T-helper 1 cell (primary cell): ENCODE measurements around the gene MCTP2.

Source experiments
- DNase-seq, 5 donors: peaks; one replicate each; pipeline ENCODE4 v3.0.0-alpha.2; 2012 to 2020

MCTP2 gene

DNA sequence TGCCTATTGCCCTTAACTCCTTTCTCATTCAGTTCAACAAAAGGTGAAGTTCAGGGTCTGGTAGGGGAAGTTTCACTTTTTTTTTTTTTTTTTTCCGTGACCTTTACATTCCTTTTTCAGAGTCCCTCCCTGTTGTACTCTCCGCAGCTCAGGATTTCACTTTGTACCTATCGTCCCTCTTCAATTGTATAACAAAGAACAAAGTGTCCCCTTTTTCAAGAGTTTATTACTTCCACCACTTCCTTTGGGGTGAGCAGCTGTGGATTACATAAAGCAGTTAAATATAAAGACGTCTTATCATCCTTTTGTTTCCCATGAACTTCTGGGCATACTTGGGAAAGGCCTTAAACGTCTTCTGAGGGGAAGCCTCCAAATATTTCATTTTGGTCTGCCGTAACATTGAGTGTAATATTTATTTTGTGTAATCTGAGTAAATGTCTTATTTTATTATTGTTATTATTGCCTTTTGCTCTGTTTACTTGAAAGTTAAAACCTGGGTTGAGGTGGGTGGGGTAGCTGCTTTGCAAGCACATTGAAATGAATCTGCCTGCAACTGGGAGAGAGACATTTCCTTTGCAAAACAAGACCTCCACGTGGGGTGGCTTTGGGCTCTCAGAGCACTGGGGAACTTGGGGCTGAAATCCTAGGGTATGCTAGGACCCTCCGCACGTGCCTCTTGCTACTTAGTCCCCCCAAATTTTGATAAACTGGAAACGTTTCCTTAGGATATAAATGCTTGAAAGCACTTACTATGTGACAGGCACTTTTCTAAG lies 169.4 kb downstream of the MCTP2 start:
- DNase-seq, result no peak

GRCh38 chr15:94403331-94403730 lies 172.0 kb downstream of the MCTP2 start:
- DNase-seq, result no peak

- no peak for DNase-seq
Measured at GRCh38 chr15:94404733-94405283, 173.4 kb downstream of the MCTP2 start.

DNA sequence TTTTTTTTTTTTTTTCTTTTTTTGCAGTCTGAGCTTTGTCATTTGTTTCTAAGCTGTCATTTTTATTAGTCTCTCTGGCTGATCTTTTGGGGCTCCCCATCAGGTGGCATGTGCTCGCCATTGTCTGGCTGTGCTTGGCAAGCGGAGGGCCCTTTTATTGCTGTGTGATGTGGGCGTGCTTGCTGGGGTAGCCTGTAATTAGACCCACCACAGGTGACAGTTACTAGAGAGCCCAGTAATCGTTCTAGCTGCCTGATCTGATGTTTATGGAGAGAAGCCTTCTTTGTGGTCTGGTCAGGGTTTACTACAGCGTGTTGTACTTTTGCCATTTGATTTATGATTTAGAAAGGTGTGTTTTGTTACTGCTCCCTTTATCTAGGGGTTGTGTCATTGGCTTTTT lies 179.9 kb downstream of the MCTP2 start:
- DNase-seq, result no peak

DNA sequence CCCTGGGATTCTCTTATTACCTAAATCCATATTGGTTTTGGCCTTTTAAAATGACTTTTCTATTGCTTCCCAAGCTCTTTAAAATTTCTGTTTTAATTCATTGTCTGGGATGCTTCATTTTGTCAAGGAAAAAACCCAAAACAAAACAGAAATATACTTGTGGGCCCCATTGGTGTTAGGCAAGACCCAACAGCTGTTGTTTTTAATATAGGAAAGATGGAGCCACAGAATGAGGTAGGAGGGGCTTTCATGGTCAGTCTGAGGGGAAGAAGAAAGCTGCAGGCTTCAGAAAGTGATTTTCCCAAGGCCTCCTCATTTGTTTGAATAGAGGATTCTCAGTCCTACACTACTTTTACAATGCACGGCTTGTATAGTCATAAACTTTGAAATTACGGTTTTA lies 180.5 kb downstream of the MCTP2 start:
- DNase-seq, result no peak

DNA sequence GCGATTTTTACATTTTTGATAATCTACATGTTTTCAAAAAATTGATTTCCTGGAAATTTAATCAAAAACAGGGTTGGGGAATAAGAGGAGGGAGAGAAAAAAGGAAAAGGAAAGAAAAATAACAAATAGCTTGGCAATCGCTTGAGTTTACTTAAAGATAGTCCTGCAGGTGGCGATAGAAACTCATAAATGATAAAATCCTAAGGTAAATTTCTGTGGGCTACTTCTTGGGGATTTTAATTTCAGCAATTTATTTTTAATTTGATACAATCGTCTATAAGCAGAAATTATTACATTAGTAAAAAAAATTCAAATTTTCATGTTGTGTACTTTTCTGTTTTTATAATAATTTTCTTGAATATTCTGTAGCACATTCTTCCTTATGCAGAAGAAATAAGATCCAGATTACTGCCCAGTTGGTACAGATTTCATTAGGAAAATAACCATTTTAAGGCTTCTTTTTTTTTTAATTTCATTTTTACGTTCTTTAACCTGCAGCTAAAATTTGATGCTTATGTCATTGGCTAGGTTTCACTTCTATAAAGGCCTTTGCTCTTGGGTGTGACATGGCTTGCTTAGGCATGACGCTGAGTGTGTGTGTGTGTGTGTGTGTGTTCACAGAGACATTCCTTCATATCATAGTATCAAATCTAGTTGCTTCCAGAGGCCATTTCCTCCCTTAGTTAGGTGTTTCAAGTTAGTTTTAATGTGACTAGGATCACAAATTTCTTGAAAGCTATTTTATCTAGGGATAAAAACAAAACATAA lies 181.8 kb downstream of the MCTP2 start:
- DNase-seq, result no peak

DNA sequence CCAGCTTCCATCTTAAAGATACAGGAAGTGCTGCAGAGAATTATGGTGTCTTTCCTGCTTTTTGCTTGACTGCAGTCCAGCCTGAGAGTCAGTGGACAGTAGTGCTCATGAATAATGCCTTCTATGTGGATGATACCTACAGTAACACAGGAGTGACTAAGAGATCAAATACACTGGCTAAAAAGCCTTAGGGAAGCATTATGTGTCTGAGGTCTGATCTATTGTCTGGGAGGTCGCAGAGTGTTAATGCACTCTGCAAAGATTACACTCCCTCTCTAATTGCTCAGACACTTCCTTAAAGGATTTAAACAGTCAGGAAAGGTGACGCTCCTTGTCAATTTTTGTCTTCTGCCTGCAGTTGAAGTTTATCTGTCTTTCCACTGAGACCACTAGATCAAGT lies 183.6 kb downstream of the MCTP2 start:
- no peak for DNase-seq

- no peak for DNase-seq
Measured at GRCh38 chr15:94416267-94416666, 184.9 kb downstream of the MCTP2 start.

DNA sequence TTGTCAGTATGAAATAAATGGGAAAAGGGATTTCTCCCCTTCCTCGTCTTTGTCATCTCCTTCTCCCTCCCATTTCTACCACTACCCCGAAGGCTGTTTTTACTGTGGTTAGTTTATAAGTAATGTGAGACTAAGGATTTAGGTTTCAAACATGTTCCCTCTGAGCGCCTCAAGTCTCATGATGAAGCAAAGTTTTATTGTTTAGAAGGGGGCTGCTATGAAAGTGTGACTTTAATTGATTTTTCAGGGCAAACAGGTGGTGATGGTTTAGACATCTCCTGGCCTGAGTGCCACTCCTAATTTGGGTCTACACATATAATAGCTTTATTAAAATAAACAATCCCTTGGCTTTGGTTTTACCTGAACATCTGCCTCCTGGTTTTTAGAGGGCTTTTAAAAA lies 185.5 kb downstream of the MCTP2 start:
- DNase-seq, result no peak

DNA sequence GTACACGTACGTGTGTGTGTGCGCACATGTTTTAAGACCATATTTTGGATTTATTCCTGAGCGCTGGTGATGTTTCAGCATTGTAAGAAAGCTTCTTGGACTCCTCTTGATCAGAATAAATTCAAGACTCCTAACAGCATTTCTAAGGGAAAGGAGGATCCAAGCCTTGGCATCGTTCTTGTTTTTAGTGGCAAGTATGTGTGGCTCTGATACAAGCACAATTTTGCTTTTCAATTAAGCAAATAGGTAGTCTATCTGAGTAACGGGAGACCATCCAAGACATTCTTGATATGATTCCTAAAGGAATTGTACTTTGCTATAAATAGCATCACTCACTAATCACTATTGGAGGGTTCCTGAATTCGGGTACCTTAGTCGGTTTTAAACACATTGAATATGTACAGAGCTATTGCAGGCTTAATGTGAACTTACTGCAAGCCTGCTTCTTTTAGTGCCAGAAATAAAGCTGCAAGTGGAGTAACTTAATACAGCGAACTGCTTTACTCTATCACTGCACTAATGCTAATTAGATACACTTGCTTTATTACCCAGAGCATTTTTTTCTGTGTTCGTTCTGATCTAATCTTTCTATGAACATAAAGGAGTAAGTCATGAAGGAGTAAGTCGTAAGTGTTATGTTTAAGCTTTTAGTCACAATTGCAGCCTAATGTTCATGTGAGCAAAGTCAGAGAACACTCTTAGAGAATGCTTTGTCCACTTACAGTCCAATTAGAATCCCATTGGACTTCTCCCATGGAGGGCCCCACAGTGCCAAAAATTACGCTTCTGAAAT lies 186.3 kb downstream of the MCTP2 start:
- DNase-seq, result no peak

DNA sequence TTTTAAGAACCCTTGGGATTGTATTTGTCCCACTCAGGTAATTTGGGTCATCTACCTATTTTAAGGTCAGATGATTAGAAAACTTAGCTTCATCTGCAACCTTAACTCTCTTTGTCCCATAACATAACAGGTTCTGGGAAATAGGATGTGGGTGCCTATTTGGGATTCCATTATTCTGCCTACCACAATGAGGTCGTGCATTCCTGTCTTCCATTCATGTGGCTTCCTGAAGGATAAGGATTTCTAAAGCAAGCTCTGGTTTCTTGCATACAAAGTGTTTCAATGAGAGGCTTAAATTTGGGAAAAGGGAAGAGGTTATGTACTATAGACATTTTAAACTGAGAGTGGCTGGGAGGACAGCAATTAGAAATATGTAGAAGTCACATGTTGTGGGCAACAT lies 190.3 kb downstream of the MCTP2 start:
- no peak for DNase-seq

DNA sequence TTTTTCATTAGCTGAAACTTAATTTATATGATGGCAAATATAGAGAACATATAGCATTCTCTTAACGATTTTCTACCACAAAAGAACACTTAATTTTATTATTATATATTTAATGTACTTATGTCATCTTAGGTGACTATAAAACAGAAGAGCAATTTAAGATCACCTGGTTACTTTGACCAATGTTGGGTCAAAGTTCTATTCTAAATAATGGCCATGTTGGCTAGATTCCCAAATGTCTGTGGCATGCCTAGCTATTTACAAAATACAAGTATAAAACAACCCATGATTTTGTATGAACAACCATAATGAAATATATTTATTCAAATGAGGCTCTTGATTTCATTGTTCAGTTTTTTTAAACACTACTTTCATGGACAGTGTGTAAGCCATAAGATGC lies 200.9 kb downstream of the MCTP2 start:
- no peak for DNase-seq

DNA sequence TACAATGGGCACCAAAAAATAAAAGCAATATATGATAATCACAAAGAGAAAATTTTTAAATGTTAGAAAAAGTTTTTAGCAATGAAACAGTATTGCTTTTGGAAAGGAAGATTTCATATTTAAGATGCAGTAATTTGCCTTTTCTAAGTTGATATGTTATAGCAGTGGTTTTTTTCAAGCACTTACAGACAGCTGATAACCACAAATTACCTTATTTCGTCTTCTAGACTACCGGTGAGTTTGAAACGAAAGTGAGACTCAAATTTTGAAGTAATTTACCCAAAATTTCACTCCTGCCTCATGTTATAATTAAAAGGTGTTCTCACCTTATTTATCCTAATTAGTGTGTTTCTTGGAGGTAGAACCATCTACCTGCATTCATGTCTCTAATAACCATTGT lies 207.8 kb downstream of the MCTP2 start:
- DNase-seq, result no peak

DNA sequence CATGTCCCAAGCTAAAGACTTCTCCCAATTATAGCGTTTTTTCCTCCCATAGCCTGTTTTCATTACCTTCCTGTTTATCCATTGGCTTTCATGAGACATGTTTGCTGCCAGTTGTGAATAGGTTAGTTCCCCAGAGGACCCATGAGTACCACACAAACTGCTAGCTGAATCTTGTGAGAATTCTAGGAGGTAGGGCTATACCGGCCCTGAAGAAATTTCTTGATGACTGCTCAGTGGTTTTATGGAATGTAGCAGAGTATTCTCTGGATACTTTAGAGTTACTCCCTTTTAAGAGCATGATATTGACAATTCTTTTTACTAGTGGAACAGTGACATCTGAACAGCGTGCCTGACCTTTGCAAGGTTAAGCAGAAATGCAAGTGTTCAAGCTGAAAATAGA lies 210.4 kb downstream of the MCTP2 start:
- DNase-seq, result no peak

DNA sequence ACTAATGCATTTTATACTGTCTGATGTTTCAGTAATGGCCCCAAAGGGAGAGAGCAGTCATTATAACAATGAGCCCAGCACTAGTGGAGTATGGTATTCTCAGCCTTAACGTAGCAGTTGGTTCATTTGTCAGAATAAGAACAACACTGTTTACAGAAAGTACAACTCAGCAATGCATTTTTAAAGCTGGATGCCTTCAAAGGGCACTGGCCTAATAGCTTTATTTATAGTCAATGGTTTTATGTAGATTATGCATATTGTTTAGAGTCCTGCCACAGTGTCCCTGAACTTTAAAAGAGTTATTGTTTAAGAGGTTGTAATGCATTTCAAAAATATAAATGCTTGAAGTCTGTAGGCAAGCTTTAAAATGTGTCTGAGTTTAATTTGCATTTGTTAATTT lies 211.1 kb downstream of the MCTP2 start:
- no peak for DNase-seq

DNA sequence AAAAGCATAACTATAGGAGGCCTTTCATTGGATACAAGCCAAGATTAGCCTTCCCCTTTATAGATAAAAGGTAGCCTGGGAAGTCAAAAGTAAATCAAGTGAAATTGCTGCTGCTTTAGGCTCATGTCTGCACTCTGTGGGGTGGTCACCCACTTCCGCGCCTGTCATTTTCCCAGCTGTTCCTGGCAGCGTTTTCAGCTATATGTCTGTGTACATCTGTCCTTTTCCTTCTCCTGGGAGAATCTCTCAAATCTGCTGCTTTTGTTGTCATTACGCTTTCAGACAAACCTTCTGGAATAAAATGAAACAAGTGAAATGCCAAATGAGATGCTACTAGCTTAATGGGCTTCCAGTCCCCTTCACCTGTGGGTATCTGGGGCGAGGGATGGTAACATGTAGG lies 211.8 kb downstream of the MCTP2 start:
- DNase-seq, result no peak

DNA sequence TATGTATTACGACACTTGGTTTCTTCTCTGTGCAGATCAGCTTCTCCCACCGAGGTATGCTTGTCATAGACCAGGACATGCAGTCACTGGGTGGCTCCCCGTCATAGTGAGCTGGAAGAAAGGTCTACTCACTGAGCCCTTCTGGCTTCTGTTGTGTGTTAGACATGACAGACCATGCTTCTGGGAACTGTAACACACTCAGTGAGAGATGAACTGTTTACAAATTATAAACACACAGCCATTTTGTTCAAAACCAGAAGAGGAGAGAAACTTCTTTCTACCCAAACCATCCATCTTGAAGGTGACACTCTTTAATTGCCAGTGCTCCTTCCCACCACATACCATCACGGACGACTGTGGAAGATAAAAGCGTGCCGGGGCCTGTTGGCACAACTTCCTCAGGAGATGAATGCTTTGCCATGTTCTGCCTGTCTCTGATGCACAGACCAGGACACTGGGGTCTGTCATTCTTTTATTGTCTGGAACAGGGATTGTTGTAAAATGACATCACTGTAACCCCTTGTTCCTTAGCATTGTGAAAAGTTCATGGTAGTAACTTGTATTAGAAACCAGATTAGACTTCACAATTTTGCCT lies 214.3 kb downstream of the MCTP2 start:
- no peak for DNase-seq

DNA sequence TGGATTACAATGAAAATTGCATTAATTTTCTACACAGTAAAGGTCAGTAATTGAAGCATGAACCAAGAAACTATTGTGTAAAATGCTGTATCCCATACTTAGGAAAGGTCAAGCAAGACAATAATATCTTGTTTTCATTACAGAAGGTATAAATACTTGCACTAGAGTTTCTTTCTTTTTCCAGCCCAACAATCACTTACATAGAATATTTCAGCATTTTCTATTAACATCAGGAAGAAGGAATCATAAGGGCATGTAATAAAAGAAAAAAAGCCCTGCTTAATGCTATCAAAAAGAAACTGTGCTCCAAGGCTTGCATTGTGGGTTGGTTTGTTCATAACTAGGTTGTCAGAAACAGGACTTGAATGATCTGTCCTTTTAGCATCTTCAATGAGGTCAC lies 215.1 kb downstream of the MCTP2 start:
- DNase-seq, result no peak

GRCh38 chr15:94451466-94451865 lies 220.1 kb downstream of the MCTP2 start:
- no peak for DNase-seq

DNA sequence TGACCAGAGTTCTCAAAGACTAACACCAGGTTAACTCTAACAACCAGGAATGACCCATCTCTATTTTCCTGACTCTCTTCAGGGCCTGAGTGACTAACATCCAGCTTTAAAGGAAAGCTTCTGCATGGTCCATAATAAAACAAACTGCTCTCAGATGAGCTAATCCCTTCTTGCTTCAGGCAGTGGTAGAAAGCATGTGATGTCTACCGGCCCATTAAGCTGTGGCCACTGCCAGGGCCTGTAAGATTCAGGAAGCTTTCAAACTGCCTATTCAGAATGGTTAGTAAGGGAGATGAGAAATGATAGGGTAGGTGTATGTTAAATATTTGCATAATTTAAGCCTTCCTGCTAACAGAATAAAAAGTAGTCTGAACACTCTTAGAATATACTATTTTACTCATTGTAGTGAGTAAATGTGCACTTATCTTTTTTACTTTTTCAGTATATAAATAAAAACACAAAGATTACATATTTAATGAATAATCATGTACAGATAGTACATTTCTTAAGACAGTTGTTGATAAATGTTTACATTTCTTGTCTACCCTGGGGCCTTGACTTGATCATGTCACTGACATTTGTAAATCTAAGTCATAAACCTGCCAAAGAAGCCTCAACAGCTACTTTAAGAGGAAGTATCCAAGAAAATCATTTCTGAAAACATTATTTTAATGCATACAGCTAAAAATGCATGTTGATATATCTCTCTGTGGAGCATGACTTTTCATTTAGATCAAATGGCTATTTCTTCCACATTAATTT lies 222.0 kb downstream of the MCTP2 start:
- no peak for DNase-seq

DNA sequence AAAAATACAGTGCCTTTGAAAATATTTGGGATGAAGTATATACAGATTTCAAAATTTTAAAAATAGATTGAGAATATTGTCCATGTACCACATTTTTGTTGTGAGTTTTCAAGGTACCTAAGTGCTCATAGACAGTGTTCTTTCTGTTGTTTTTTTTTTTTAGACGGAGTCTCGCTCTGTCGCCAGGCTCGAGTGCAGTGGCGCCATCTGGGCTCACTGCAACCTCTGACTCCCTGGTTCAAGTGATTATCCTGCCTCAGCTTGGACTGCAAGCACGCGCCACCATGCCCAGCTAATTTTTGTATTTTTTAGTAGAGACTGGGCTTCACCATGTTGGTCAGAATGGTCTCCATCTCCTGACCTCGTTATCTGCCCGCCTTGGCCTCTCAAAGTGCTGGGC lies 223.9 kb downstream of the MCTP2 start:
- no peak for DNase-seq

DNA sequence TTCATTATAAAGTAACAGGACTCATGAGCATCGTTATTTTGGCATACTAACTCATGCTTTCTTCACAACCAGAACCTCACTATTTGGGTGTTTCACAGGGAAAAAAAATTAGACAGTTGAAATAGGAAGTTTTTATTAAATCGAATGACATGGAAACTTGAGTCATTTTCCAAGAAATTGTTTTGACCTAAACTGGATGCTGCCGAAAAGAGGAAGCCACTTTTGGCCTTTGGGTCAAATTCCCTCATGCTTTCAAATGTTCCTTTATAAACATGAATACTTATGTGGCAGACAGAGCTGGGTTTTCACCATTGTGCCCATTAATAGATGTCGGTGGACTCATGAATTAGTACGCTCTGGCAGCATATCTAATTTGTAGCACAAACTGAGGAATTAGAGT lies 224.9 kb downstream of the MCTP2 start:
- no peak for DNase-seq
